GM18909 (cell line): ENCODE data around the gene FTSJ1.

ENCODE experiments used
- ATAC-seq: cut with Tn5 transposase; IDR thresholded peaks from one replicate; pipeline ENCODE4 v1.9.1; 2021; ENCODE audit warnings: mild to moderate bottlenecking; ENCODE audit not compliant: unreplicated experiment, poor library complexity

Gene FTSJ1

DNA sequence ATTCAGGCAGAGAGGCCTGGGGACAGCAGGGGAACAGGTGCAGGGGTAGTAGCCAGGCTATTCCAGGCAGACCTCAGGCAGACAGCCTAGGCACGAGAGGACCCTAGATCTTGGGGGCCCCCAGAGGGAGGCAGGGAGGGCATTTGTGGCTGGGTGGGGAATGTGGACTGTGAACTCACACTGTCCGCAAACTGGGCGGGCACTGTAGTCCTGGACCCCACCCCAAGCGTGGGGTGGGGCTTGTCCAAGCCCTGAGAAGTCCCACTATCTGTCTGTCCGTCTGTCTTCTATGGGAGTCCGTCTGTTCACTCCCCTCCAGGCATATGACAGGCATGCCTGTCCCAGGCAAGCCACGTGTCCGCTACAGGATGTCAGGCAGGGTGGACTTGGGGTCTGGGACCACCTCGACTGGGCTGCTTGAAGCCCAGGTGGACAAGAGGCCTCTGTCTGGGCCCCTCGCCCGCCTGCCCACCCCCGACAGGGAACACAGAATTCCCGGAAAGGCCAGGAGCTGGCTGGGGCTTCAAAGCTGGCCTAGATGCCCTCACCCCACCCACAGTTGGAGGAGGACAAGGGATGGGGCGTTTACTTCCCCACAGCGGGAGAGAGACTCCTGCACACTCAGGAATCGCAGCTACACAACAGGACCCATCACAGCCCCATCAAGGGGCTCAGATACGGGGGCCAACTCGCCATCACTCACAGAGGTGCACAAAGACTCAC lies 5.7 kb upstream of the FTSJ1 start, which contains the start of gene SLC38A5:
Gene SLC38A5, minus strand, starts transcription at position 151 of the 723 bp plus-strand sequence. CDS start 2,336 bp downstream, outside the sequence.
- no peak for ATAC-seq

DNA sequence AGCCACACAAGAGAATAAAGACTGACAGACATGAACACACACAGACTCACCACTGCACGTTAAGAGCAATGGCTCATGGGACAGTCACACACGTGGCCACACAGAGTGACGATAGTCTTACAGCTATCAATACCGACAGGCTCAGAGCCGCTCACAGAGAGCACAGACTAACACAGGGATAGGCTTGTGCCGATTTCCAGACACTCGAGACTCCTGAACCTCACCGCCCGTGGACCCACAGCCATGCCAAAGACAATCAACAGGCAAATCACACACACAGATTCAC lies 5.2 kb upstream of the FTSJ1 start:
- ATAC-seq = no peak

DNA sequence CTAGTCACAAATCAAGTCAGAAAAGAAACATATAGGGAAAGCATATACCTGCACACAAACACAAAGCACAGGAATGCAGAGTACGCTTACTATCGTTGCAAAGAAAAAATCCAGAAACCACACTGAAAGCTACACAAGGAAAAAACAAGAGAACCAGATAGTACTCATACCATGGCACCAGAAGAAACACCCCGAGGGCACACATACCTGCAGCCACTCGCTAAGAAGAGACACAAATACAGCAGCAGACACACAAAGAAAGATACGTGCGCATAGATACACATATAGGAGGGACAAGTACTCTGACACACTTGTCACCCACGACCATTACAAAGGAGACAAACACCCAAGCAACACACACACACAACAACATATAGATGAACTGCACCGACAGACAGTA lies 4.5 kb upstream of the FTSJ1 start:
- ATAC-seq = no peak

DNA sequence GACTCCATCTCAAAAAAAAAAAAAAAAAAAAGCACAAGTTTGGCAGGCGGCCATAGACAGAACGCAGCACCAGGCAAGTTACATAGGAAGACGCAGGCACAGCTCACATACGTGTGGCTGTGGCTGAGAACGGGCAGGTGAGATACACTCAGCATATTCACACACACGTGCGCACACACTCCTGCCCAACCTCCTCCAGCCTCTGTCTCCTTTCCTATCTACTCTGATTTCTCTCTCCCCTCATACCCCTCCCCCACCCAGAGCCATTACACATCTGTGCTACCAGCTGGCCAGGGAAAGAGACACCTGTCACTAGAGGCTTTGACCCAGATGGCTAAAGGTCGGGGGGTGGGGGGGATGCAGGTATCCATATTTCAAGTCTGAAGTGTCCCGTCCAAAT lies 3.8 kb upstream of the FTSJ1 start:
- ATAC-seq = no peak

DNA sequence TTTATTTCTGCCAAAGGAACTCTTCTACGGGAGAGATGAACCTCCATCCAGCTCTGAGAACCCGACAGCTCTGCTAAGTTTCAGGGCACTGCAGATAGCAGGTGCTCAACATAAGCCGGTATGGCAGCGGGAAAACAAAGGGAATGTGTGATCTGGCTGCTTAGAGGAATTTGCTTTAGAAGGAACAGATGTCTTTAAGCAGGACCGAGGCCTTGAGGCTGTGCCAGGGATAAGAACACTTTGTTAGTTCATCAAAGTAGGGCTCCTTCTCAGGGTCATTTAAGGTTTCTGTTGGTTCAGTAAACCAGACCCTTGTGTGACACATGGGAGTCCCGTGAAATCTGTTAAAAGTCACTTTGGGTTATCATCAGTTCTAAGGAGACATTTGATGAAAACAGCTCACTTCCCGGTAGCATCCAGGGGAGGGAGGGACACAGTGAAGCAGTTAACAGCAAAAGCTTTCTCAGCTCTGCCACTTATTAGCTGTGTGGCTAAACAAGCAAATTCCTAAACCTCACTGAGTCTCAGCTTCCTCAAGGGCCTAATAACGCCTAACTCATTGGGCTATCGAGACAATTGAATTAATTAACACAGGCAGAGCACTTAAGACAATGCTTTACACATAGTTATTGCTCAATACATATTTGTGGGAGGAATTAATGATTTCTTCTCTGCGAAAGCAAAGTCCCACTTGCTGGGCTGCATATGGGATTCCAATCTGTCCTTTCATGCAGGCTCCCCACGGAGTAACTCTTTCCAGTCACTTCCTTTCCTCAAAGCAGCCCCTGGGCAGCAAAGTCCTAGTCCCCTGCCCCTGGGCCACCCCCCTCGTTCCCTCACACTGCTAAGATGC lies 2.9 kb upstream of the FTSJ1 start:
- ATAC-seq = no peak

DNA sequence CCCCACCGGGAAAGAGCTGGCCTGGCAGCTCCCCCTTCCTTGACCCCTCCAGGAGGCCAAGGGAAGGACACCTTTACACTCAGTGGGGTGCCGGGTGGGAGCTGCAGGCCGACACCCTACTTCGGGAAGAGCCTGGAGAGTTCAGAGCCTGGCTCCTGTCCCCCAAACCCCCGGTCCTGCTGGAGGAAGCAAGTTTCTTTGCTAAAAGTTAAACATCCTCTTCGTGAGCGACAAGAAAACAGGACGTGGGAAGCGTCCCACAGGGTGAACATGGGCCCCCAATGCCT lies 2.4 kb upstream of the FTSJ1 start:
- ATAC-seq = no peak

DNA sequence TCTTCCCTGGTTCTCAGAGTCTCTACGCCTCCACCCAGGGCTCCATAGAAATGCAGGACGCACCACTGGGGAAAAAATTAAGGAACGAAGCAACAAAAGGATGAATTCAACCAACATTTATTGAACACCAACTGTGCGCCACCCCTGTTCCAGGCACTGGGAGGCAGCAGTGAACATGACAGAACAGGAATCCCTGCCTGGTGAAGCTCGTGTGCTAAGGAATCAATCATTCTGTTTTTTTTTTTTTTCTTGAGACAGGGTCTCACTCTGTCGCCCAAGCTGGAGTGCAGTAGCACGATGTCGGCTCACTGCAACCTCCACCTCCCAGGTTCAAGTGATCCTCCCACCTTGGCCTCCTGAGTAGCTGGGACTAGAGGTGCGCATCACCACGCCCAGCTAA lies 1.9 kb upstream of the FTSJ1 start:
- ATAC-seq = no peak

DNA sequence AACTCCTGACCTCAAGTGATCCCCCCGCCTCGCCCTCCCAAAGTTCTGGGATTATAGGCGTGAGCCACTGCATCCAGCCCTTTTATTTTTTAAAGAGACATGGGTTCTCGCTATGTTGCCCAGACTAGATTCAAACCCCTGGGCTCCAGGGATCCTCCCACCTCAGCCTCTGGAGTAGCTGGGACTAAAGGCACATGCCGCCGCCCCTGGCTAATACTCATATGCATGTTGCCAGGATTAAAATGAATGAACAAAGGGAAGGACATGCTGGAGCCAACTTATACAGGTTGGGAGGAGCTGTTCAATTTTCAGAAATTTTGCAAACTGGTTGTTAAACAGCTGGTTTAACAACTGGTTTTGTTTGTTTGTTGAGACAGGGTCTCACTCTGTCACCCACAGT lies 1.4 kb upstream of the FTSJ1 start:
- no peak for ATAC-seq

DNA sequence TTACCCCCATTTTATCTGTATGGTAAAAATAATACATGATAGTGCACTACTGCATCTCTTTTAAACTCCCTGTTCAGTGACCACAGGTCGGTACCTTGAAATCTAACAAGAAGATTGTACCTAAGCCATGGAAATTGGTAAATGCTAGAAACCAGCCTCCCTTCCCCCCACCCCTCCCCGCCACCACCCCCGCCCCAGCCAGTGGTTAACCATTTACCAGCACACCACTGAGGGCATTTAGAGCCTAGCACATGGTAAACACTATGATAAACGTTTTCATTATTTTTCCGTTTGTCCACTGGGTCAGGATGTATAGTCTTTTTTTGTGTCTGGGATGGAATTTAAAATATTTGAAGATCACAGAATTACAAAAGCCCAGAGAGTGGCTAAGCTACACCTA lies 703 bp upstream of the FTSJ1 start:
- ATAC-seq = no peak

DNA sequence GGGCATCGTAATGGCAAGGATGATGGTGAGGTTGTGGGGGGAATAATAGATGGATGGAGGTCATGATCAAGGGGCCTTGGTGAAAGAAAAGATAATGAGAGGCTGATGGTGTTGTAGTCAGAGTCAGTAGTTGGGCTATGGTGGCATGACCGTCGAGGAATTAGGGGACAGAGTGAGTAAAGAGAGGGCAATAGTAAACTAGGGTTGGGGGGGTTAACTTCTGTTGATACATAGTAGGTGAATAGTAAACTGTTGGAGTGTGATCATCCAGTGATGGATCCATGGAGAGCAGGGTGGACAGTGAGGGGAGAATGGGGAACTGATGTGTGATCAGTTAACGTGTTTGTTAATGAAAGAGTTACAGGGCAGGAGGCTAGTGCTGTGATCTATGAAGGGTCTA lies 920 bp downstream of the FTSJ1 start:
- no peak for ATAC-seq

DNA sequence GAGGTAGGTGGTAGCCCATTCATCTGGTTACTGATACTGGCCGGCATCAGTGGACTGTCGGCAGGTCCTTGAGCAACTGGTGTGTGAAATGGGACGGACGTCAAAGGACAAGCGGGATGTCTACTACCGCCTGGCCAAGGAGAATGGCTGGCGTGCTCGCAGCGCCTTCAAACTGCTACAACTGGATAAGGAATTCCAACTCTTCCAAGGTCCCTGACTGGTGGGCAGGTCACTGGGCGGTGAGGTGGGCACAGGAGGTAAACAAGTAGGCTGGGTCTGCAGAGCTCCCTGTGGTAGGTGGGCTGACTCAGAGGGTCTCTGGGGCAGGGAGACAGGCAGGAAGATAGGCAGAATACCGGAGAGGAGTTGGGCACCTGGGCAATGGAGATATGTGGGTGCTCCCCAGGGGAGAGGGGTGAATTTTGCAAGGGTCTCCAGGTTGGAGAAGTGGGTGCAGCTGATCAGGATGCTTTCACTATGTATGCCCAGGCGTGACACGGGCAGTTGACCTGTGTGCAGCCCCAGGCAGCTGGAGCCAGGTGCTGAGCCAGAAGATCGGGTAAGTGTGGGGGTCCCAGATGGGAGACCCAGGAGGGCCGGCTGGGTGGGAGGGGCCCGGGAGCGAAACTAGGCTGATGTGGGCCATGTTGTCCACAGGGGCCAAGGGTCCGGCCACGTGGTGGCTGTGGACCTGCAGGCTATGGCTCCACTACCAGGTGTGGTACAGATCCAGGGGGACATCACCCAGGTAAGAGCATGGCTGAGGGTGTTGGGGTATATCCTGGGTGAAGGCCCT lies 2.2 kb downstream of the FTSJ1 start:
- no peak for ATAC-seq

DNA sequence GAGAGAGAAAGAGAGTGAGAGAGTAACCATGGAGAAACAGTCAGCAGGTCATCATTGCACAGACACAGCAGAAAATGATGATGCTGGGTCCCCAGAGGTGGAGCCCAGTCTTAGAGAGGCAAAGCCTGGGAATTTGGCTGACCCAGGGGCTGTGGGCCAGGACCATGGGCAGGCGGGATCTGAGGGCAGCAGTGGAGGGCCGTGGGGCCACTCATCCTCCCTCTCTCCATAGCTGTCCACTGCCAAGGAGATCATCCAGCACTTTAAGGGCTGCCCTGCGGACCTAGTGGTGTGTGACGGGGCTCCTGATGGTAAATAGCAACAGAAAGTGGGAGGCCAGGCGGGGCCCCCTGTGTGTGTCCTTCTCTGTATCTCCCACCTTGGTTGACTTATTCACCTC lies 2.8 kb downstream of the FTSJ1 start:
- no peak for ATAC-seq

DNA sequence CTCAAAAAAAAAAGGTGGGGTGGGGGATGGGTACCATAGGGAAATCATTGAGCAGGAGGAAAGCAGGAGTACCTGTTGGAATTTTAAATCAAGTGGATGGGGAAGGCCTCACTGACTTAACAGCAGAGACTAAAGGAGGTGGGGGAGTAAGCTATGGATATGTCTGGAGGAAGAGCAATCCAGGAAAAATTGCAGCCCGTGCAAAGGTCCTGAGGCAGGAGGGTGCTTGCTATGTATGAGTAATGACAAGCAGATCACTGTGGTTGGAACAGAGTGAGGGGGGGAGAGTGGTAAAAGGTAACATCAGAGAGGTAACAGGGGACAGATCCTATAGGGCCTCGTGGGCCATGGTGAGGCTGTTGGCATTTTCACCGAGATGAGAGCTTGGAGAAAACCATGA lies 4.1 kb downstream of the FTSJ1 start:
- no peak for ATAC-seq

DNA sequence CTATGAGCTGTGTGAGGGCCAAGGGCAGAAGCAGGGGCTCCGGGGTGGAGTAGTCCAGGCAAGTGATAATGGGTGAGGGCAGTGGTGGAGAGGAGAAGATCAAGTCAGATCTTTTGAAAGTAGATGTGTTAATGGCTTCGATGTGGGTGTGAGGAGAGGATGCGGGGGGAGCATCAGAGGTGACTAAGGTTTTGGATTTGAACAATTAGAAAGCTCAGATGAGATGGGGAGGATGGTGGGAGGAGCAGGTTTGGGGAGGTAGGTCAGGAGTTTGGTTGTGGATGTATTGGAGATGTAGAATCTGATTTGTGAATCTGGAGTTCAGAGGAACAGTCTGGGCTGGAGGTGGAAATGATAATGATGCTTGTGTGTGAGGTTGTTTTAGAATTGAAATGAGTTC lies 4.6 kb downstream of the FTSJ1 start:
- no peak for ATAC-seq

DNA sequence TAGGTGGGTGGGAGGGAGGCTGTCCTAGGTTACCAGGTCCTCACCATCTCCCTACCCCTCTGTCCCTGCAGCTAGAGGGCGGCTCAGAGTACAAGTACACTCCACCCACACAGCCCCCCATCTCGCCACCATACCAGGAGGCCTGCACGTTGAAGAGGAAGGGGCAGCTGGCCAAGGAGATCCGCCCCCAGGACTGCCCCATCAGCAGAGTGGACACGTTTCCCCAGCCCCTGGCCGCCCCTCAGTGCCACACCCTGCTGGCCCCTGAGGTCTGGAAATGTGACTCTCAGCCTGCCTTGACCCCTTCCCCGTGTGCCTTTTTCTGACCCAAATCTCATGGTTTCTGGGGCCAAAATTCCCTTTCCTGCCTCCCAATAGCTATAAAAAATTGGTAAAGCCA lies 6.5 kb downstream of the FTSJ1 start:
- no peak for ATAC-seq

DNA sequence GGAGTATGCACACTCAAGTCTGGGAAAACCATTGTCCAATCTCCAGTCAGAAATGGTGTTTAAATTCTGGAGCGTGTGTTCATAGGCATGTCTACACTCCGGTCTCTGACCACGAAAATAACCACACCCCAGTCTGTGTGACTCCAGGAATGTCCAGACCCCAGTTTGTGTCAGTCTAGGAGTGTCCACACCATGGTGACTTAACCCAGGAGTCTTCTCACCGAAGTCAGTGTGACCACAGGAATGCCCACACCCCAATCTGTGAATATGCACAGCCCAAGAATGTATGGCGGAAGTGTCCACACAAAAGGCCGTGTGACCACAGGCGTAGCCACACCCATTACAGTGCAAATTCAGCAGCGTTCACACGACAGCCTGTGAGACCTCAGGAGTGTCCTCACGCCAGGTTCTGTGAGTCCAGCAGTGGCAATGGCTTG lies 11.4 kb downstream of the FTSJ1 start:
- no peak for ATAC-seq

DNA sequence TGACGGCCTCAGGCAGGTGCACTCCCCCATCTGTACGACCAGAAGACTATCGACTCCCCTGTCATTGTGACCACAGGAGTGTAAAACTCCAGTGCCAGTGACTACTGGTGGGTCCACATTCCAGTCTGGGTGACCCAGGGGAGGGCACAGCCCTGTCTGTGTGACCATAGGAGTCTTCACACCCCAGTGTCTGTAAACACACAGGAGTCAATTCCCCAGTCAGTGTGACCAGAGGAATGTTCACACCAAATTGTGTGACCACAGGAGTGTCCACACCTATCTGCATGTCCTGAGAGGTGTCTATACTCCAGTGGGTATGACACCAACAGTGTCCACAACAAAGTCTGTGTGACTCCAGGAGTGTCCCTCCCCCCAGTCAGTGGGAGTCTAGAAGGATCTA lies 12.0 kb downstream of the FTSJ1 start:
- ATAC-seq = no peak

DNA sequence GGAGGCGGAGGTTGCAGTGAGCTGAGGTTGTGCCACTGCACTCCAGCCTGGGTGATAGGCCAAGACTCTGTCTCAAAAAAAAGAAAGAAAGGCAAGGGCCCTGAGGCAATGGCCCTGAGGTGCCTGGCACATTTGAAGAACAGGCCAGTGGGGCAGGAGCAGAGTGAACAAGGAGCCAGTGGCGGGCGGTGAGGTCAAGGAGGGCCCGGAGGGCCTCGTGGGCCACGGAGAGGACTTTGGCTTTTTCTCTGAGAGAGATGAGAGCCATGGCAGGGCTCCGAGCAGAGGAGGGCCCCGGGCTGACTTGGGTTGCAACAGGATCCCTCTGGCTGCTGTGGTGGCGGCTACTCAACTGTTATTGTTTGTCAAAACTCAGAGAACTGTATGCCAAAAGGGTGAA lies 13.3 kb downstream of the FTSJ1 start:
- no peak for ATAC-seq

DNA sequence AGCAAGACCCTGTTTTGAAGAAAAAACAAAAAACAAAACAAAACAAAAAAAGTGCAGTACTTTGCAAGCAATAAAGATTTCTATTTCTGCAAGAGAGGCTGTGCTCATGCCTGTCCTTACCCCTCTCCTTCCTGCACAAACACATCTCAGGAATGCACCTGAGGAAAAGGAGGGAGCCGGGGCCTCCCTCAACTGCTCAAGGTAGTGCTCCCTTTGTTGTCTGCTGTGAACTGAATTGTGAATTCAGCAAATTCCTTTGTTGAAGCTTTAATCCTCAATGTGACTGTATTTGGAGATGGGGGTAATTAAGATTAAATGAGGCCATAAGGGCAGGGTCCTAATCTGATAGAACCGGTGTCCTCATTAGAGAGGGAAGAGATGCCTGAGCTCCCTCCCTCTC lies 13.9 kb downstream of the FTSJ1 start:
- ATAC-seq = no peak

DNA sequence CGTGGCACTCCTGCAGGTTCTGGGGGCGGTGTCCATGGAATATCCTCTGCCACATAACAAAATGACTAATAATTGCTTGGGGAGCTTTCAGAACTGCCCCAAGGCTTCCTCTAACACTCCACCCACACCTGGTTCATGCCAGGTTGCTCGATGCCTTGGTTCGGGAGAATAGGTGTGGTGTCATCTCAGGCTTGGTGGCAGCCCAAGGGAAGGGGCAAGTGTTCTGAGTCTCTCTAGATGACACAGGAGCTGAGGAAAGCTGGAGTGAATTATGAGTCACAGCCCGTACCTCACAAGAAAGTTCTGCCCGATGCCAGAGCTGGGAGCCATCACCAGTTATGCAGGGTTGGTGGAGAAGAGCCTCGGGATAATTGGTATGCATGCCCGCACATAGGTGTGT lies 14.7 kb downstream of the FTSJ1 start:
- ATAC-seq = no peak

DNA sequence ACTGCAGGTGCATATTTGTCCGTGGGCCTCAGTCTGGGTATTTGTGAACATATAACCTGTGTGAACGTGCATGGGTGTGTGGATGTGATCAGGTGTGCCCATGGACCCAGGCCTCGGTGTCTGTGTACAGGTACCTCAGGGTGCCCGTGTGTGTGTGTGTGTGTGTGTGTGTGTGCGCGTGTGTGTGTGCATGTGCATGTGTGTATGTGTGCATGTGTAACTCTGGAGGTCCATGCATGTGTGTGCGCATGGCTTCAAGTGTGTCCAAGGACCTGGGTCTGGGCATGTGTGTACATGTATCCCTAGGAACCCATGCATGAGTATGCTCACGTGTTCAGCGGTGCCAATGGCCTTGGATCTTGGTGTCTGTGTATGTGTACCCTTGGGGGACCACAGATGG lies 15.8 kb downstream of the FTSJ1 start:
- ATAC-seq = no peak
